Smooth muscle cell (in vitro differentiated cells): ENCODE data around the gene INTS15. TPM values are rescaled to one million over a fixed set of nuclear protein-coding genes. Genes with fewer than 3 reads are reported as not detected.

Experiments
- DNase-seq: peaks from one replicate; lab custom pipeline; 2025; ENCODE audit not compliant: unreplicated experiment; lab: John Stamatoyannopoulos, UW
- H2AFZ ChIP-seq: fragments of 200-600 bp; sonication (generic); 2 replicates; pipeline ENCODE4 v1.6.0; 2016; ENCODE audit warnings: antibody characterized with exemption, low read depth, mild to moderate bottlenecking
- H3F3A ChIP-seq: fragments of 200-600 bp; sonication (generic); 2 replicates; pipeline ENCODE4 v1.6.0; 2017; ENCODE audit warnings: antibody characterized with exemption, low read depth
- H3K27ac ChIP-seq: fragments of 200-600 bp; sonication (generic); 2 replicates; pipeline ENCODE4 v1.5.1; 2016; ENCODE audit warnings: low read depth, mild to moderate bottlenecking
- H3K27me3 ChIP-seq: fragments of 200-600 bp; sonication (generic); 2 replicates; pipeline ENCODE4 v1.6.1; 2016; ENCODE audit warnings: low read depth, mild to moderate bottlenecking
- H3K36me3 ChIP-seq: fragments of 200-600 bp; sonication (generic); 2 replicates; pipeline ENCODE4 v1.5.1; 2016; ENCODE audit warnings: low read depth
- H3K4me1 ChIP-seq: fragments of 200-600 bp; sonication (generic); 2 replicates; pipeline ENCODE4 v1.5.1; 2016; ENCODE audit warnings: low read depth
- H3K4me2 ChIP-seq: fragments of 200-600 bp; sonication (generic); 2 replicates; pipeline ENCODE4 v1.6.0; 2016; ENCODE audit warnings: mild to moderate bottlenecking
- H3K4me3 ChIP-seq: fragments of 200-600 bp; sonication (generic); 2 replicates; pipeline ENCODE4 v1.5.1; 2016; ENCODE audit warnings: mild to moderate bottlenecking
- H3K79me2 ChIP-seq: fragments of 200-600 bp; sonication (generic); 2 replicates; pipeline ENCODE4 v1.6.0; 2016; ENCODE audit warnings: low read depth, mild to moderate bottlenecking
- H3K9ac ChIP-seq: fragments of 200-600 bp; sonication (generic); 2 replicates; pipeline ENCODE4 v1.6.0; 2016; ENCODE audit warnings: low read depth
- H3K9me3 ChIP-seq: fragments of 200-600 bp; sonication (generic); replicated peaks from 2 replicates; pipeline ENCODE4 v1.5.1; 2016; ENCODE audit warnings: low read depth
- H4K20me1 ChIP-seq: fragments of 200-600 bp; sonication (generic); 2 replicates; pipeline ENCODE4 v1.6.0; 2016; ENCODE audit warnings: low read depth
- CTCF ChIP-seq: fragments of 200-600 bp; sonication (generic); IDR thresholded peaks from 2 replicates; pipeline ENCODE4 v1.5.1; 2017; ENCODE audit warnings: borderline replicate concordance, mild to moderate bottlenecking, antibody characterized with exemption; ENCODE audit not compliant: insufficient read depth, poor library complexity, severe bottlenecking
- WGBS: methylation state at CpG from one replicate; pipeline ENCODE4 v1.1.7; 2016; ENCODE audit warnings: low lambda C conversion rate; 5-methylcytosine and 5-hydroxymethylcytosine counted together
- polyA plus RNA-seq: library from polyadenylated mRNA; unstranded; fragments of >200 nt; fragmentation: Nextera tagmentation; extraction: Ambion mirVana; gene quantifications from 2 replicates; pipeline ENCODE4 v1.2.1, GENCODE V29; 2016
- total RNA-seq: library from RNA; depleted of rRNA; stranded (reverse); fragments of >200 nt; gene quantifications from 2 replicates; pipeline ENCODE4 v1.2.3, GENCODE V29; 2014

Gene INTS15
- total and polyA plus RNA-seq, 2 experiments from 2014 or later = 14.7 to 25.9 TPM

DNA sequence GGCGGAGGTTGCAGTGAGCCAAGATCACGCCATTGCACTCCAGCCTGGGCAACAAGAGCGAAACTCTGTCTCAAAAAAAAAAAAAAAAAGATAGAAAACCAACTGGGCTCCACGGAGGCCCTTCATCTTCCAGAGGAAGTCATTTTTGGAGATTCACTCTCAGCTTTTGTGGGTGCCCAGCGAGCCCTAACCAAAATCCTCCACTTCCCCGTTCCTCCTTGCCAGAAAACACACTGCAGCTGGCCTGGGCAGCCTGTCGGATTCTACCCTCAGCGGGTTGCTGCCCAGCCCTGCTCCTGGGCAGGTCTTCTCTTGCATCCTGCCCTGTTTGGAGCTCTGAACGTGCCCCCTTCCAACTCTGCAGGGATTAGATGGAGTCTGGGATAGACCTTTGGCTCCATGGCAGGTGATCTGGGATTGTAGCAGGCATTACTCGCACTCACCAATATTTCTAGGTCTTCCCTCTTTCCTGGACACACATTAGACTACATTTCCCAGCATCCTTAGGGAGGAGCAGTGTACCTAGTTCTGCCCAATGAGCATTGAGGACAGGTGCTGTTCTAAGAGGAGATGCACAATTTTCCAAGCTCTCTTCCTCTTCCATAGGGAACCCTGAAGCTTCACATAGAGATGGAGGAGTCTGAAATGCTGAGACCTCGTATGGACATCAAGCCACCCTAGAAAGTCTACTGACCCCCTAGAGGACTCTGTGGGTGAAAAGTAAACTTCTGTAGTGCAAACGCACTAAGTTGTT lies 43.1 kb upstream of the INTS15 start:
- H3K9me3 ChIP-seq = no peaks in the 10 kb centered on the region
- H3F3A ChIP-seq = no peaks in the 10 kb centered on the region
- no peak for TF ChIP-seq CTCF
- H3K4me2 ChIP-seq = no peak overlapping the region
- no peaks in the 10 kb centered on the region for H4K20me1 ChIP-seq
- WGBS = 84% methylated on average over 12 of the region's 12 CpGs
- no peaks in the 10 kb centered on the region for H3K4me1 ChIP-seq
- no peak overlapping the region for H3K9ac ChIP-seq
- no peak overlapping the region for H2AFZ ChIP-seq
- no peaks in the 10 kb centered on the region for H3K79me2 ChIP-seq
- no peak for DNase-seq
- no peaks in the 10 kb centered on the region for H3K36me3 ChIP-seq
- no peaks in the 10 kb centered on the region for H3K27me3 ChIP-seq
- no peak overlapping the region for H3K4me3 ChIP-seq
- H3K27ac ChIP-seq = no peak overlapping the region

GRCh38 chr7:6547400-6547799 lies 42.4 kb upstream of the INTS15 start:
- H3K9me3 ChIP-seq = no peaks in the 10 kb centered on the region
- DNase-seq = no peak

GRCh38 chr7:6551016-6551511 lies 38.8 kb upstream of the INTS15 start, which contains the start of gene GRID2IP:
Gene GRID2IP (minus strand): TSS chr7:6551461. CDS start chr7:6551436, 25 bp downstream.
- H4K20me1 ChIP-seq = no peaks in the 10 kb centered on the region
- no peak for TF ChIP-seq CTCF
- 87% methylated on average over 9 of the region's 46 CpGs for WGBS

More at GRCh38 chr7:6547400-6547799, 42.4 kb upstream of the INTS15 start:
- Histone ChIP-seq H3K27ac (no peak overlapping the region), H3K4me1 (no peaks in the 10 kb centered on the region), H3K79me2 (no peaks in the 10 kb centered on the region), H3K9ac (no peak overlapping the region), H4K20me1 (no peaks in the 10 kb centered on the region), H2AFZ (no peak overlapping the region), H3K36me3 (no peaks in the 10 kb centered on the region), H3F3A (no peaks in the 10 kb centered on the region), H3K27me3 (no peaks in the 10 kb centered on the region), H3K4me3 (no peak overlapping the region), H3K4me2 (no peak overlapping the region)
- 97% methylated on average over 1 of the region's 1 CpG for WGBS
- no peak for TF ChIP-seq CTCF

More at GRCh38 chr7:6551016-6551511, 38.8 kb upstream of the INTS15 start, which contains the start of gene GRID2IP:
- no peaks in the 10 kb centered on the region for H3K36me3 ChIP-seq
- H3K9ac ChIP-seq = no peak within 1 kb of the TSS
- H3F3A ChIP-seq = no peaks in the 10 kb centered on the region
- H3K27ac ChIP-seq = no peak within 1 kb of the TSS
- H3K4me2 ChIP-seq = no peak within 1 kb of the TSS
- no peak within 1 kb of the TSS for H3K4me3 ChIP-seq
- H3K4me1 ChIP-seq = no peaks in the 10 kb centered on the region
- no peaks in the 10 kb centered on the region for H3K9me3 ChIP-seq
- no peak within 1 kb of the TSS for H2AFZ ChIP-seq
- no peaks in the 10 kb centered on the region for H3K27me3 ChIP-seq
- H3K79me2 ChIP-seq = no peaks in the 10 kb centered on the region
- no peak for DNase-seq
